GM19467 (cell line): Measurements from ENCODE around the gene KCNG2.
"Not testable (repeated sequence)": the region's sequence is repeated elsewhere in the genome, so short reads cannot be mapped to it uniquely, and the experiment has no call there.

ENCODE experiments used
- ATAC-seq: cut with Tn5 transposase; IDR thresholded peaks from one replicate; pipeline ENCODE4 v1.9.1; 2021; ENCODE audit warnings: mild to moderate bottlenecking, moderate library complexity; ENCODE audit not compliant: unreplicated experiment

The KCNG2 gene

GRCh38 chr18:79797518-79798345 lies at the start of gene KCNG2:
Gene KCNG2, plus strand, starts transcription at chr18:79797938. Its CDS starts 65,730 bp downstream, at chr18:79863668.
- ATAC-seq = no peak

DNA sequence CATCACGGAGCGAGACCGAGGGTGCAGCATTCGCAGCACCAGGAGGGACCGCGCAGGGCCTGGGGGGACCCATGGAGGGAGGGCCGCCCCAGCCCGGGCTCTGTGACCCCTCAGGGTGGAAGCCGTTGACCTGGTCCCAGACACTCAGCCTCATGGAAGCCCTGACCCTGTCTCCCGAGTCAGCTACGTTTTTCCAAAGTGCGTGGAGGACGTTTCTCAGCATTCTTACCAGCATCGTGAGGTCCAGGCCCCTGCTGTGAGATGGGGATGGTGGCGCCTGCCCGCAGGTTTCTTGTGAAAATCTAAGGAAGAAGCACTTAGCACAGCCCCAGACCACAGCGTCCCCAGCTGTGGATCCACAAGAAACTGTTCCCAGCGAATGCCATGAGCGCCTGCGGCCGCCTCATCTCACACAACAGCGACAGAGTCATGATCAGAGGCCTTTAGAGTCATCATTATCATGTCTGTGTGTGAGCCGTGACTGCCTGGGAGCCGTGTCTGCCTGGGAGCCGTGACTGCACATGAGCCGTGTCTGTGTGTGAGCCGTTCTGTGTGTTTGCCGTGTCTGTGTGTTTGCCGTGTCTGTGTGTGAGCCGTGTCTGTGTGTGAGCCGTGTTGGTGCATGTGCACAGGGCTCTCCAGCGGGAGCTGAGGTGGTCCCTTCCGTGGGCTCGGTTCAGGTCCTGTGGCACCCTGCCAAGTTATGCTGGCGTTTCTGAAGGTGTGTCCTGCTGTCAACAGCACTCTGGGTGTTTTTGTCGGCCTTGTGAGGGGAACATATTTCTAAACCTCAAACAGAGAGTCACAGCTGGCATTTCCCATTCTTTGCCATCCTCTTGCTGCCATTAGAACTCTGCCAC lies 49.2 kb upstream of the KCNG2 start:
- ATAC-seq = no peak

DNA sequence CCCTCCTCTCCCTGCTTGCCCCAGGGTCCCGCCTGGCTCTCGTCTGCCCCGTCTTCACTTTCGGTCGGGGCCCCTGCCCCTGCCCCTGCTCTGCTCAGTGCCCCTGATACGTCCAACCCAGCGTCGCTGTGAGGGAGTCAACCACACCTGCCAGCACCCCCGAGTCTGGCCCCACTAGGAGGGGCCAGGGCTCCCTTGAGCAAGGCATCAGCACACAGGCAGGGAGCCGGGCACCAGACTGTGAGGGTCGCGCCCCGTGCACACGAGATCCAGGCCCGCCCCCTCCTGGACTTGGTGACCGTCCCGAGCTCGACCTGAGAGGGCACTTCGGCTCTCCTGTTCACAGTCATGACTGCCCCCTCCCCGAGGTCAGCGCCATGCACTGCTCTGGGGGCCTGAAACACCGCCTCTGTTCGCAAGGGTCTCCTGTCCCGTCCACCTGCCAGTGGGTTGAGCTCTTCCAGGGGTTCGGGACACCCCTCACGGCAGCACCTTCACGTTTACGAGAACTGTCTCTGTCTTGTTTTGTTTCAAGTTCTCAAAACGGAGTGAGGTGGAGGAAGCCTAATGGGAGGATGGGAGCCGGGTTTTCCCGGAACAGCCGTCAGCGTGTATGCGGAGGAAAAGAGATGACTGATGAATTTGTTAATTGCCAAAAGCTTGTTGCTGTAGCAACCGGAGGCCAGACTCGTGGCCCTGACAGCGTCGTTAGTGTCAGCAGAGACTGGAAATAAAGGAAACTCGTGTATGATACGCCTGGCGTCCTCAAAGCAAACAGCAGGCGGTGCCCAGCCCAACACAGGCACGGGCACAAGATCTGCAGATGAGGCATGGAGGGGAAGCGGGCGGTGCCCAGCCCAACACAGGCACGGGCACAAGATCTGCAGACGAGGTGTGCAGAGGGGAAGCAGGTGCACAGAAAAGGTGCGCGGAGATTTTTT lies 48.2 kb upstream of the KCNG2 start:
- no peak for ATAC-seq

GRCh38 chr18:79750980-79751571 lies 46.7 kb upstream of the KCNG2 start:
- no peak for ATAC-seq

DNA sequence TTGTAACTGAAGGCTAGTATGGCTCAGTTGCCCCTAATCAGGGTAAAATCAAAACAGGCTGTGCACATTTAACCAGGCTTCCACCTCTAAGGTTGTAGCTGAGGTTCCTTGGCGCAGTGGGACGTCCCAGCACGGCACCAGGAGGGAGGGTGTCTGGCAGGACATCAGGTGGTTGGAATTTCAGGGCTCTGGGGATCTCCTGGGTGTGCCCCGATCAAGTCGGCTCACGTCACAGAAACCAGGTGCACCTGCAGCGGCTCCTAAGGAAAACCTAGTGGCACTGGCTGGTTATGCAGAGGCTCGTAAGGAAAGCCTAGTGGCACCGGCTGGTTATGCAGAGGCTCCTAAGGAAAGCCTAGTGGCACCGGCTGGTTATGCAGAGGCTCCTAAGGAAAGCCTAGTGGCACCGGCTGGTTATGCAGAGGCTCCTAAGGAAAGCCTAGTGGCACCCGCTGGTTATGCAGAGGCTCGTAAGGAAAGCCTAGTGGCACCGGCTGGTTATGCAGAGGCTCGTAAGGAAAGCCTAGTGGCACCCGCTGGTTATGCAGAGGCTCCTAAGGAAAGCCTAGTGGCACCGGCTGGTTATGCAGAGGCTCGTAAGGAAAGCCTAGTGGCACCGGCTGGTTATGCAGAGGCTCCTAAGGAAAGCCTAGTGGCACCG lies 45.7 kb upstream of the KCNG2 start:
- ATAC-seq = not testable (repeated sequence)

DNA sequence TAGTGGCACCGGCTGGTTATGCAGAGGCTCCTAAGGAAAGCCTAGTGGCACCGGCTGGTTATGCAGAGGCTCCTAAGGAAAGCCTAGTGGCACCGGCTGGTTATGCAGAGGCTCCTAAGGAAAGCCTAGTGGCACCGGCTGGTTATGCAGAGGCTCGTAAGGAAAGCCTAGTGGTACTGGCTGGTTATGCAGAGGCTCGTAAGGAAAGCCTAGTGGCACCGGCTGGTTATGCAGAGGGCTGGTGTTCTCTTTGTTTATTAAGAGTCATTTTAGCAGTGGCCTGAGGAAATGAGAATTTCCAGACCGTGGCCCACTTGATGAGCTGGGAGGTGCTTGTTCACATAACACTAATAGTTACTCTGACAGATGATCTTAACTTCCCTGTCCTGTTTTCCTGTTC lies 44.8 kb upstream of the KCNG2 start:
- not testable (repeated sequence) for ATAC-seq

GRCh38 chr18:79753391-79753851 lies 44.3 kb upstream of the KCNG2 start:
- no peak for ATAC-seq

DNA sequence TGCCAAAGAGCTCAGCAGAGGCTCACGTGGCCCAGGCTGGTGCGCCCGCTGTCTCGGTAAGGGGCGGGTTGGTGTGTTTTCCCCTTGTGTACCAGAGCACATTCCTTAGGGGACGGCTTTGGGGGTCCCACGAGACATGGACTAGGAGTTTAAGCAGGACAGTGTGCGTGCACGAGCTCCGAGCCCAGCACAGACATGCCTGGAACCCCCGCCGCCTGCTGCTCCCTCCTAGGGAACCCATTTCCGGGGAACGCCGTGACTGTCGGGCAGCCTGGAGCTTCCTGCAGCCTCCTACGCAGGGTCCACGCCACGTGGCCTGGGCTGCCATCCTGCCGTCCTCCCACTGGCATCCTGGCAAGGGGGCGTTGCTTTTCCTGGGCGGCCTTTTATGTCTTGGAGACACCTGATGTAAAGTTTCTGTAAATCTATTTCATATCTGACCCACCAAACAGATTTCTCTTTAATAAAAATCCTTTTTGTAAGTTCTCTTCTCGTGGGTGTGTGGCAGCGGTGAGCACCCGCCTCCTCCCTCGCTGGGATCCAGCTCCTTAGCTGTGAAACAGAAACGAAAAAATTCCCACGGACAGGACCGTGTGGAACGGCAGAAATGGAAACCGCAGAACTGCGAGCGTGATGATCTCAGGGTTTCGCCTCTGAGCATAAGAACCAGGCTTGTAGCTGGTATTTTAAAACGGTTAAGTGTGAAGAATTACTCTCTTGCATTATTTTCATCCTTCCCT lies 43.5 kb upstream of the KCNG2 start:
- no peak for ATAC-seq

DNA sequence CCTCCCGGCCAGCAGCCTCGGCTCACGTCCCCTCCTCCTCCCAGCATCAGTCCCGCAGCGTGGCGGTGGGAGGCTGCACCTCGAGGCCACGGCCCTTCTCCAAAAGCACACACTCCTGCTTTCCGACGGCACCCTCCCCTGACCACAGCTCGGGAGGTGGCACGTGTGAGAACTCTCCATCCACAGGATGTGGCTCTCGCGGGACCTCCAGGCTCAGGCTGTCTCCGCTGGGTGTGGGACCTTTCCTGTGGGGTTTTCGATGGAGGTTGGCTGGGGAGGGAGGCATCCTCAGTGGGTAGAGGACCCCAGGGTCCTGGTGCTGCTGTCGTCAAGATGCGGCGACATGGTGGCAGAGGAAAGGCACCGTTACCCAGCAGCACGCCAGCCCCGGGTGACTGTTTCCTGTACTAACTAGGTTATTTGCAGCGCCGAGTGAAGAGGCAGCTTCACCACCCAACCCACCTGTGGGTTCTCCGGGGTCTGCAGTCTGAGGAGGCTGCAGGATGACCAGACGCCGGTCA lies 42.8 kb upstream of the KCNG2 start:
- no peak for ATAC-seq

DNA sequence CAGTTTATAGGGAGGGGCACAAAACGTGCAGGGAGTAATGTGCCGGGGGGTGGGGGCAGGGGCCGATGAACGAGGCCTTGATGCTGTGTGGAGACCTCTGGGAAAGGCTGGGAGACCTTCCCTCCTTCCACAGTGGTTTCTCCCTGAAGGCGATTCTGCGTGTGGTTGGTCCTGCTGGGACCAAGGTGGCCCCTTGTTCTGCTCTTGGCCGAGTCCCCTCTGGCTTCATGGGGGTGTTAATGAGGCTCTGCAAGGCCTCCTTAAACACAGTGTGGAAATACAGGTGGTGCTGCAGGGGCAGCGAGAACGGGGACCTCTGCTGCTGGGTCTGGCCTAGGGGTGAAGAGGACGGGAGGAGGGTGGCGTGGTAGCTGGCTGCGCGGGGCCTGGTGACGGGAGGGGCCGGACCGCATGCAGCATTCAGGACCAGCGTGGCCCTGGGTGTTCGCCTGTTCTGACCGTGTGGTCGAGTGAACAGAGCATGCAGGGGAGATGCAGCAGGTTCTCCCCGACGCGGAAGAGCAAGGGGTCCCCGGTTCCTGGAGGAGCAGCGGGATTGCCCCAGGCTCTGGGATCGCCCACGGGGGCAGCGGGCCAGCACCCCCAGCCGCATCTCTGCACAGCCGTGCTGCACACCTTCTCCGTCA lies 42.1 kb upstream of the KCNG2 start:
- ATAC-seq = no peak

- ATAC-seq = no peak
Observed at GRCh38 chr18:79756143-79756500, 41.6 kb upstream of the KCNG2 start.

DNA sequence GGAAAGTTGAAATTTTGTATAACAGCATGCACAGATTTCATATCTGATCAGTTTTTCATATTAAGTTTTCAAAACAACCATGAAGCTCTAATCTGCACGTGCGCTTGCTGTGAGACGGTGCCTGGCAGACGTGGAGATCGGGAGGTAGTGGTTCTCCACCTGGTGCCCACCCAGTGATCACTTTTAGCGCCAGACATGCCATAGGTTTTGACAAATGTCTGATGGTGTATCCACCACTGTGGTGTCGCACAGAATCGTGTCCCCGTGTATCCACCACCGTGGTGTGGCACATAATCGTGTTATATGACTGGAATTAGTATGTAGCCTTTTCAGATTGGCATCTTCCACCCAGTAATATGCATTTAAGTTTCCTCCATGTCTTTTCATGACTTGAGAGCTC lies 40.9 kb upstream of the KCNG2 start:
- no peak for ATAC-seq

DNA sequence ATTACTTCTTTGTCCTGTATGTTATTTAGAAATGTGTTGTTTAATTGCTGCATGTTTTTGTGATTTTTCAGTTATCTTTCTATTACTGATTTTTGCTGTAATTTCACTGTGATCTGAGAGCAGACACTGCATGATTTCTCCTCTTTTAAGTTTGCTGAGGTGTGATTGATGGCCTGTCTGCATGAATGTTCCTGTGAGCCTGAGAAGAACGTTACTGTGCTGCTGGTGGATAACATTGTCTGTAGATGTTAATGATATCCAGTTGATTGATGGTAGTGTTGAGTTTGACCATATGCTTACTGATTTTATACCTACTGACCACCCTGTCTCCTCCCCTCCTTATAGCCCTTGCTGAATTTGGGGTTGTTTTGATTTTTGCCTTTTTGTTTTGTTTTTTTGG lies 37.4 kb upstream of the KCNG2 start:
- no peak for ATAC-seq

GRCh38 chr18:79760881-79761280 lies 36.9 kb upstream of the KCNG2 start:
- no peak for ATAC-seq

DNA sequence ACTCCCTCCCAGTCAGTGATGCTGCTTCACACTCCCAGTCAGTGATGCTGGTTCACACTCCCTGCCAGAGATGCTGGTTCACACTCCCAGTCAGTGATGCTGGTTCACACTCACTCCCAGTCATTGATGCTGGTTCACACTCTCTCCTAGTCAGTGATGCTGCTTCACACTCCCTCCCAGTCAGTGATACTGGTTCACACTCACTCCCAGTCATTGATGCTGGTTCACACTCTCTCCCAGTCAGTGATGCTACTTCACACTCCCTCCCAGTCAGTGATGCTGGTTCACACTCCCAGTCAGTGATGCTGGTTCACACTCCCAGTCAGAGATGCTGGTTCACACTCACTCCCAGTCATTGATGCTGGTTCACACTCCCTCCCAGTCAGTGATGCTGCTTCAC lies 34.3 kb upstream of the KCNG2 start:
- no peak for ATAC-seq

DNA sequence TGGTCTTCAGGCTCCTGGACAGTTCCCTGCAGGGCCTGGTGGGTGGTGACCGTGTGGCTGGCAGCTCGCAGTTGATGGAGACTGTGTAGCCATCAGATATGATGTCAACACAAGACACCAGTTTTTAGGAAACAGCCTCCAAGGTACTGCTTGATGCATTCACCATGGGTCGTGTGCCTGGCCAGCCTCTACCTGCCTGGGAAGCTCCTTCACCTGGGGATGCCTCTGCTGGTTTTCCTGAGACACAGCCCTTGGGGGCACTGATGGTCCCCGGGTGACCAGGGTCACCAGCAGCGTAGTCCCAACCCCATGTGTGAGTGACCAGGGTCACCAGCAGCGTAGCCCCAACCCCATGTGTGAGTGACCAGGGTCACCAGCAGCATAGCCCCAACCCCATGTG lies 33.6 kb upstream of the KCNG2 start:
- no peak for ATAC-seq

- ATAC-seq = no peak
Observed at GRCh38 chr18:79765491-79766245, 32.1 kb upstream of the KCNG2 start.

DNA sequence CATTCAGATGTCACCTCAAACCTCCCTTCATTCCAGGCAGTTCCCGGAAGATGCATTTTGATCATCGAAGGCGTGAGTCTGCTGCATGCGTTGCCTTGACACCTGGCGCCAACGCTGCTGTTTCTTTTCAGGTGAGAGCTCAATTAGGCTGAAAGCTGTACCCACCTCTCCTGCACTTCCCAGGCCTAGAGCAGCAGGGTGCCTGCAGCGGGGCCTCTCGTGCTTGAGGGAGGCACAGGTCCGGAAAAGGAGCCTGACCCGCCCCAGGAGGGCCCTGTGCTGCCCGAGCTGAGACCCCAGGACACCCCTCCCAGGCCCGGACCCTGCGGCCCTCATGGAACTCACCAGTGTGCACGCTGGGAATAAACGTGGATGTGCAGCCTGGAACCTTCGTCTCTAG lies 31.4 kb upstream of the KCNG2 start:
- ATAC-seq = no peak
